Prostate gland (tissue), 2 donors: ENCODE data around the gene EML1.

ENCODE experiments used
- POLR2A ChIP-seq: fragments of 450-650 bp; IDR thresholded peaks from one replicate; pipeline ENCODE4 v1.6.1; 2016; ENCODE audit warnings: antibody characterized with exemption, mild to moderate bottlenecking
- POLR2AphosphoS5 ChIP-seq: sonication (generic); formaldehyde crosslinking; IDR thresholded peaks from one replicate; pipeline ENCODE4 v1.6.1; 2017; ENCODE audit warnings: antibody characterized with exemption
- TF ChIP-seq, protein P1 (sequence below), 4 experiments: fragments of 200-600 bp in 2 of 4; fragments of 450-650 bp in 2 of 4; sonication (generic) in 2 of 4; IDR thresholded peaks; 1 replicate in 3 of 4; 2 replicates in 1 of 4; pipeline ENCODE4 v1.5.1; 2016 to 2019; ENCODE audit warnings: antibody characterized with exemption in 4 of 4, mild to moderate bottlenecking in 2 of 4, moderate library complexity in 2 of 4

GRCh38 chr14:99952039-99952438 lies 158.8 kb downstream of the EML1 start:
- no peak for TF ChIP-seq POLR2AphosphoS5
- TF ChIP-seq, protein P1, sequence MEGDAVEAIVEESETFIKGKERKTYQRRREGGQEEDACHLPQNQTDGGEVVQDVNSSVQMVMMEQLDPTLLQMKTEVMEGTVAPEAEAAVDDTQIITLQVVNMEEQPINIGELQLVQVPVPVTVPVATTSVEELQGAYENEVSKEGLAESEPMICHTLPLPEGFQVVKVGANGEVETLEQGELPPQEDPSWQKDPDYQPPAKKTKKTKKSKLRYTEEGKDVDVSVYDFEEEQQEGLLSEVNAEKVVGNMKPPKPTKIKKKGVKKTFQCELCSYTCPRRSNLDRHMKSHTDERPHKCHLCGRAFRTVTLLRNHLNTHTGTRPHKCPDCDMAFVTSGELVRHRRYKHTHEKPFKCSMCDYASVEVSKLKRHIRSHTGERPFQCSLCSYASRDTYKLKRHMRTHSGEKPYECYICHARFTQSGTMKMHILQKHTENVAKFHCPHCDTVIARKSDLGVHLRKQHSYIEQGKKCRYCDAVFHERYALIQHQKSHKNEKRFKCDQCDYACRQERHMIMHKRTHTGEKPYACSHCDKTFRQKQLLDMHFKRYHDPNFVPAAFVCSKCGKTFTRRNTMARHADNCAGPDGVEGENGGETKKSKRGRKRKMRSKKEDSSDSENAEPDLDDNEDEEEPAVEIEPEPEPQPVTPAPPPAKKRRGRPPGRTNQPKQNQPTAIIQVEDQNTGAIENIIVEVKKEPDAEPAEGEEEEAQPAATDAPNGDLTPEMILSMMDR (IDR thresholded peaks at IDR 0.05), result no peak
- no peak for TF ChIP-seq POLR2A
